Stimulated activated CD8-positive, alpha-beta memory T cell treated with anti-CD3 and anti-CD28 coated beads, Interleukin-4, amount 100 ng/mL, for 24 hours (primary cell): ENCODE data around the gene UNKL.

Experiments used
- DNase-seq: peaks from one replicate; pipeline ENCODE4 v3.0.0-alpha.2; 2020; ENCODE audit warnings: low read depth

The UNKL gene

GRCh38 chr16:1325673-1326371 is 88.7 kb downstream of the UNKL start:
- DNase-seq: no peak

GRCh38 chr16:1325261-1325660 is 89.2 kb downstream of the UNKL start:
- DNase-seq: no peak

DNA sequence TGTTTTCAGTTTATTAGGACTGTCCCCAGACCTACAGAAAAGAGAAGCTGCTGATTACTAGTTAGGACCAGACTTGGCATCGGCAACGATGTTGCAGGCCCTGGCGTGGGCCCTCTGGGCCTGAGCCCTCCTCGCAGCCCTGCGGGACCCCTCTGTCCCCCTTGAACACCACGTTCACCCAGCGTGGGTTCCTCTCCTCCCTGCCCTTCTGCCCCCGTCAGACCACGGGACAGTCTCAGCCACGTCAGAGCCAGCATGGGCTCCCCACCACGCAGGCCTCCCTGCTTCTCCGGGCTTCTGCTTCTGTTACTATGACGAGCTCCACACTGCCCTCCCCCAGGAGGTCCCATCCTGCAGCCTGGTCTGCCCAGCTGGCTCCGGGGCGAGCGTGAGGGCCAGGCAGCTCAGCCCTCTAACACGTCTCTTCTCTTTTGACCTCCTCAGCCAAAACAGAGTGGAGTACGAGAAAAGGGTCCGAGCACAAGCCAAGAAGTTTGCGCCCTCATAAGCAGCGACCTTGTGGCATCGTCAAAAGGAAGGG is 90.1 kb downstream of the UNKL start:
- DNase-seq: no peak

DNA sequence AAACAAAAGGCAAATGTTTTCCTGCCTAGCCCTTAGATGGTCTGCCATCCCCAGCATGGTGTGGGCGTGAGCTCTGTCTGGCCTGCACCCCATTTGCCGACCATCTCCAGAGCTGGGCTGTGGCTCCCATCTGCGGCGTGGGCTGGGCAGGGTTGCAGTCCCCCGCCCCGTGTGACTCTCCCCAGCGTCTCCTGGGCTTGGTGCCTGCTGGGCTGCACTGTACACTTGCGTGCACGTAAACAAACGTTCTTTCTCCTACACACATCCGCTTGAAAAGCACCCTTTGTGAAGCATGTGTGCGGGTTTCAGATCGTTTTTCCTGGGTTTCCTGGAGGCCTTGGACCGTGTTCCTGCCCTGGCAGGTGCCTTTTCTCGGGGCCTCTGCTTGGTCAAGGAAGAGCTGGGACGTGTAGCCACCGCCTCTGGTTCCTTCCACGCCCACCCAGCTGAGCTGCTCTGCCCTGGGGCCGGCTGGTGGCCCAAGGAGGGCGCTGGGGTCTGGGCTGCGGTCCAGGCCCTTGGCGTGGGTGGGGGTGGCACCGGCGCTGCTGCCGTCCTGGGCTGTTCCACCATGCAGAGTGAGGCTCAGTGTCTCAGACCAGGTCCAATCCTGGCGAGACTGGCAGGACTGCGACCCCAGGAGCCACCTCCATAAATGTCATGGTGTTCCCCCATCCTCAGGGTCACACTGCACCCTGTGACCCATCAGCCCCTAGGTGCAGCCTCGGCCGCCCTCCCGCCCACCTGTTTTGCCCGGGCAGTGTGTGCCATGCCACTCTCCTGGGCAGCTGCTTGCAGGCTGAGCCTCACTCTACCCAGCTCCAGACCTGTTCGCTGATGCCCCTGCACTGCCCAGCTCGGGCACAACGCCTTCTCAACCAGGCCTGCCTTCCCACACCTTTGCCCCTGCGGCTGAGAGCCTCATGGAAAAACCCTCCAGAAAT is 90.9 kb downstream of the UNKL start:
- no peak for DNase-seq

GRCh38 chr16:1322407-1322806 is 92.1 kb downstream of the UNKL start:
- DNase-seq: no peak

GRCh38 chr16:1320658-1321240 is 93.8 kb downstream of the UNKL start:
- no peak for DNase-seq

DNA sequence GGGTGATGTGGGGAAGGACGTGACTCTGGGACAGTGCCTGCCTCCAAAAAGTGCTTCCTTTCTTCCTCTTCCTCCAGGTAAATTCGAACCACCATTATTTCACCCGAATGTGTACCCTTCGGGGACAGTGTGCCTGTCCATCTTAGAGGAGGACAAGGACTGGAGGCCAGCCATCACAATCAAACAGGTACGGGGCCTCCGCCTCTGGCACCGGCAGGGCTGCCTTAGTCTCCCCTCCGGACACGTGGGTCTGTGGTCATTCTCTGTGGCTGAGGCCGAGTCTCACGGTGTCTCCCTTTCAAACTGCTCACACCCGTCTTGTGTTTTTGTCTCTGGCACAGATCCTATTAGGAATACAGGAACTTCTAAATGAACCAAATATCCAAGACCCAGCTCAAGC is 94.4 kb downstream of the UNKL start:
- no peak for DNase-seq

GRCh38 chr16:1319041-1319440 is 95.5 kb downstream of the UNKL start:
- DNase-seq: no peak

GRCh38 chr16:1318268-1318545 is 96.3 kb downstream of the UNKL start:
- no peak for DNase-seq

DNA sequence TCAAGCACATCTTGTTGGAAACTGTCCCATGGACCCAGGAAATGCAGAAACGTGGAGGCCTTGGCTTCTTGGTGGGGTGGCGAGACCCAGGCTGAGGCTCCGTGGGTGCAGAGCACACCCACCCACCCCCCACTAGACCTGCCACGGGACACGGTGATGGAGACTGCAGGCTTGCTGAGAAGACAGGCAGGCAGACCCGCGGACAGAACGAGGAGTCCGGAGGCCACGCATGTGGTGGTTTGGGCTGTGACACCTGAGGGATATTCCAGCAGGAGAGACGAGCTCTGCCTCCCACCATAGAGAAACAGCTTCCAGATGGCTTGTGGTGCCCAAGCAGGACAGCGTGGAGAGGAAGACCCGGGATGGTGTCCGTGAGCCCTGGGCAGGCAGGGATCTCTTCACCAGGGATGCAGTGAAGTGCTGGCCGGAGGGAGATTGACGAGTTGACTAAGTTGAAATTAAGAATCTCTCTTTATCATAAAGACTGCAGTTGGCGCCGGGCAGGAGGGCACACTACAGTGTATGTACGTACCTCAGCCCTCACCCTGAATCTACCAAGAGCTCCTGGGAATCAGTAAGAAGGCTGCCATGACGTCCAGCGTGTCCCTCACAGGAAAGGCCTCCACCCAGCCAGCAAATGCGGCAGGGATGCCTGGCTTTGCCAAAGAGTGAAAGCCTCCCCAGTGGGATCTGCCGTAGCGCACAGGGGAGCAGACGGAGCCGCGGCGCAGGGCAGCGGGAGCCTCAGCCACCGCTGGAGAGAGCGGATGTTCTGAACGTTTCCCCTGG is 96.8 kb downstream of the UNKL start:
- DNase-seq: no peak

- DNase-seq: no peak
Observed at GRCh38 chr16:1316033-1316405, 98.5 kb downstream of the UNKL start.

DNA sequence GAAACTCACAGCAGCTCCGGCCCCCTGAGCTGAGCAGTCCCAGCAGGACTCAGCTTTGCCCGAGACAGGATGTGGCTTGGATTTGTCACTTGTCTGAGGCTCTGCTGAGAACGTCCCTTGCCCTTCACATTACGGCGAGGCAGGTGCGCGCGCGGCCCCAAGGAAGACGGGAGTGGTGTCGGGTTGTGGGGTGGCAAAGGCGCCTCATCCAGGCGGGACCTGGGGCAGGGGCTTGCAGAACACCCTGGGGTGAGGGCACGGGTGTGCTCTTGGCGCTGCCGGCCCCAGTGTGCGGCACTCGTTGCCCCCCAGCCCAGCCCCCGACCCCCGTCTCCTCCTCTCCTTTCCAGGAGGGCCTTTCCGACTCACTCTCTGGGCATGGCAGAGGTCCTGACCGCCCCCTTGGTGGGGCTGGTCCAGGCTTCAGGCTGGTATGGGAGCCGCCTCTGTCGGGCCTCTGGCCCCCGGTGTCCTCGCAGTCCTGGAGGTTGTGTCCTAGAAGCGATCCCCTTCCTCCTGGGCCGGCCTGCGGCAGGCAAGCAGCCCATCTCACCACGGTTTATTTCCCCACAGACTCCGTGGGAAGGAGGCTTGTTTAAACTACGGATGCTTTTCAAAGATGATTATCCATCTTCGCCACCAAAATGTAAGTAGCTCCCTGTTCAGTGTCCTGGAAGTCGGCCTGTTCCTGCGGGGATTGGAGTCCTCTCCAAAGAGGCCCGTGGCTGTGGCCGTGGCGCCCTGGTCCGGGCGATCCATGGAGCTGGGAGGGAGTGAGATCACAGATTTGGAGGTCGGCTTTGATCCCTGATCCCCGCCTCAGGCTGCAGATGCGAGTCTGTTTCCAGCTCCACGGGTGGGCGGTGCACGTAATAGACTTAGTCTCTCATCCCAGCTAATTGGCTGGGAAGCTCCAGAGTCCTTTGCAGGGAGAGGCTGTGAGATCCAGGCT is 99.1 kb downstream of the UNKL start:
- DNase-seq: no peak

DNA sequence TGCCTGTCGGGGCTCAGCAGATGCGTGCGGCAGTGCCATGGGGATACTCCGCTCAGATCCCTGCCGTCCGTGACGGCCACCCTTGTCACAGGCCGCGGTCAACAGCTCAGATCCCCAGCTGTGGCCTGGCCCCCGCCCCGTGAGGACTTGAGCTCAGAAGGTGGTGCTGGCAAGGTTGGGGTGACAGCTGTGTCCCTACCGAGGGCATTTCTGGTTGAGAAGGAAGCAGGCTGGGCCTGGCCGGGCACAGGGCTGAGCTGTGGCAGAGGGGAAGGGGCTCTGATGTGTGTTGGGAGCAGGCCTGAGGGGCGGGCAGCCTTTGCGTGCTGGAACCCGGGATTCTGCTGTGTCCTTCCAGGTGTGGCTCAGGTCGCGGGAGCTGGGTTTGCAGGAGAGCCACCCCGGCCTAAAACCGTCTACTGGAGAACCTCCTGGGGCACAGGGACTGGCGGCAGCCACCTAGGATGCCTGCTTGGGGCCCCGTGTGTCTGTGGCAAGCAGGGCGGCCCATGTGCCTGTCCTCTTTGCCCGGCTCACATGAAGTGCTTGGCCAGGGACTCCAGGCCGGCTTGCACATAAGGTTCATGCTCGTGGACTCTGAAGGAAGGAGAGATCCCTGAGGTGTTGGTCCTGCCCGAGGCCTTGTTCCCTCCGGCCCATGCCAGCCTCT is 100.0 kb downstream of the UNKL start:
- no peak for DNase-seq

DNA sequence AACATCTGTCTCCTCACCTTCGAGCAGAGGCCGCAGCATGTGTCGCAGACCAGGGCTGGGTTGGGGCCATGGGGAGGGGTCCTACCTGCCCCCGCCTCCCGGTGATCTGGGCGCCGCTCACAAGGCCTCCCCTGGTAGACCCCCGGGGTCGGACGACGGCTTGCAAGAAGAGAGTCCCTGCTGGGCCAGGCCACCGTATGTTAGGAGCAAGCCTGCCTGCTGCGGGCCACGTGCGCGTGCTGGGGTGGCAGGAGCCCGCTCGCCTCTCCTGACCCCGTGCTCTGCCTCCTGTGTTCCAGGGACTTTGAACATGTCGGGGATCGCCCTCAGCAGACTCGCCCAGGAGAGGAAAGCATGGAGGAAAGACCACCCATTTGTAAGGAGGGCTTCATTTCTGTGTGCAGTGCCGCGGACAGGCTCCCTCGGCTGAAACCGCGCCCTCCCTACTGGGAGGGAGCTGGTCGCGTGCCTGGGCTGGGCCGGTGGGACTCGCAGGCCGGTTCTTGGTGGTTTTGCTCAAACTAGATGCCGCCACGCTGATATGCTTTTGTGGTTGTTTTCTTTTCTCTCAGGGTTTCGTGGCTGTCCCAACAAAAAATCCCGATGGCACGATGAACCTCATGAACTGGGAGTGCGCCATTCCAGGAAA is 100.7 kb downstream of the UNKL start:
- no peak for DNase-seq
